Neural cell (in vitro differentiated cells): Measurements from ENCODE around the gene EIF5A. TPM values are rescaled to one million over a fixed set of nuclear protein-coding genes. Genes with fewer than 3 reads are reported as not detected.
A peak's percentile ranks its signal among the peaks of the same experiment; 100 is the strongest.

Experiments
- H2AFZ ChIP-seq: fragments of 200-600, 300-800 bp; sonication (generic), shearing (Covaris generic); 2 replicates; pipeline ENCODE4 v1.6.0; 2014; ENCODE audit warnings: low read depth, mild to moderate bottlenecking, antibody characterized with exemption, low read length, moderate library complexity
- H3F3A ChIP-seq: fragments of 200-600 bp; shearing (Covaris generic); 2 replicates; pipeline ENCODE4 v1.6.1; 2016; ENCODE audit warnings: mild to moderate bottlenecking, moderate library complexity, mixed read lengths, antibody characterized with exemption, low read length; ENCODE audit not compliant: insufficient read depth, poor library complexity, severe bottlenecking
- H3K27ac ChIP-seq: fragments of 200-600, 300-800 bp; sonication (generic), shearing (Covaris generic); 2 replicates; pipeline ENCODE4 v1.5.1; 2014; ENCODE audit warnings: mild to moderate bottlenecking, low read length, moderate library complexity
- H3K27me3 ChIP-seq: fragments of 300-800, 200-600 bp; sonication (generic), shearing (Covaris generic); 2 replicates; pipeline ENCODE4 v1.6.0; 2014; ENCODE audit warnings: mild to moderate bottlenecking, low read depth, low read length, moderate library complexity; ENCODE audit not compliant: insufficient read depth
- H3K36me3 ChIP-seq: fragments of 300-800, 200-600 bp; sonication (generic), shearing (Covaris generic); 2 replicates; pipeline ENCODE4 v1.5.1; 2014; ENCODE audit warnings: mild to moderate bottlenecking, antibody characterized with exemption, low read length, moderate library complexity; ENCODE audit not compliant: insufficient read depth
- H3K4me2 ChIP-seq: fragments of 300-800, 200-600 bp; sonication (generic), shearing (Covaris generic); 2 replicates; pipeline ENCODE4 v1.6.0; 2014; ENCODE audit warnings: mild to moderate bottlenecking, low read length
- H3K4me3 ChIP-seq: fragments of 300-800, 200-600 bp; sonication (generic), shearing (Covaris generic); 2 replicates; pipeline ENCODE4 v1.5.1; 2014; ENCODE audit warnings: mild to moderate bottlenecking, low read length, moderate library complexity
- H3K79me2 ChIP-seq: fragments of 200-600 bp; shearing (Covaris generic); replicated peaks from 2 replicates; pipeline ENCODE4 v1.6.0; 2014; ENCODE audit warnings: mild to moderate bottlenecking, low read length, moderate library complexity; ENCODE audit not compliant: insufficient read depth
- H3K9ac ChIP-seq: fragments of 300-800, 200-600 bp; sonication (generic), shearing (Covaris generic); 2 replicates; pipeline ENCODE4 v1.6.1; 2016; ENCODE audit warnings: mild to moderate bottlenecking, low read length, mixed read lengths
- H3K9me2 ChIP-seq: fragments of 200-600 bp; shearing (Covaris generic); 2 replicates; pipeline ENCODE4 v1.6.1; 2016; ENCODE audit warnings: mild to moderate bottlenecking, low read length, mixed read lengths; ENCODE audit not compliant: insufficient read depth
- H3K9me3 ChIP-seq: fragments of 200-600, 300-800 bp; sonication (generic), shearing (Covaris generic); 2 replicates; pipeline ENCODE4 v1.6.1; 2016; ENCODE audit warnings: mild to moderate bottlenecking, mixed run types, low read length, moderate library complexity, mixed read lengths
- H4K20me1 ChIP-seq: fragments of 200-600 bp; shearing (Covaris generic); 2 replicates; pipeline ENCODE4 v1.6.1; 2016; ENCODE audit warnings: mild to moderate bottlenecking, mixed run types; ENCODE audit not compliant: insufficient read depth
- CTCF ChIP-seq: fragments of 450-650 bp; IDR thresholded peaks from 2 replicates; pipeline ENCODE4 v1.5.1; 2014; ENCODE audit warnings: antibody characterized with exemption, mild to moderate bottlenecking, moderate library complexity; ENCODE audit not compliant: poor library complexity, severe bottlenecking
- EP300 ChIP-seq: fragments of 450-650 bp; conservative IDR thresholded peaks from 2 replicates; pipeline ENCODE4 v1.6.1; 2014; ENCODE audit warnings: antibody characterized with exemption, mild to moderate bottlenecking, moderate library complexity; ENCODE audit not compliant: poor library complexity, severe bottlenecking
- EZH2 ChIP-seq: fragments of 200-600, 300-800 bp; shearing (Covaris generic), sonication (generic); IDR thresholded peaks from 2 replicates; pipeline ENCODE4 v1.6.1; 2014; ENCODE audit warnings: antibody characterized with exemption, low read length, borderline replicate concordance, mild to moderate bottlenecking; ENCODE audit not compliant: insufficient read depth, poor library complexity, severe bottlenecking
- MXI1 ChIP-seq: fragments of 450-650 bp; conservative IDR thresholded peaks from 2 replicates; pipeline ENCODE4 v1.6.1; 2014; ENCODE audit warnings: antibody characterized with exemption, mild to moderate bottlenecking; ENCODE audit not compliant: poor library complexity, severe bottlenecking
- POLR2AphosphoS5 ChIP-seq: IDR thresholded peaks from 2 replicates; pipeline ENCODE4 v1.6.1; 2012
- RAD21 ChIP-seq: fragments of 450-650 bp; conservative IDR thresholded peaks from 2 replicates; pipeline ENCODE4 v1.6.1; 2014; ENCODE audit warnings: antibody characterized with exemption, mild to moderate bottlenecking, moderate library complexity
- REST ChIP-seq: IDR thresholded peaks from 2 replicates; pipeline ENCODE4 v1.6.1; 2012; ENCODE audit warnings: borderline replicate concordance
- SMC3 ChIP-seq: fragments of 450-650 bp; conservative IDR thresholded peaks from 2 replicates; pipeline ENCODE4 v1.6.1; 2014; ENCODE audit warnings: antibody characterized with exemption, mild to moderate bottlenecking, moderate library complexity; ENCODE audit not compliant: poor library complexity
- TAF1 ChIP-seq: IDR thresholded peaks from 2 replicates; pipeline ENCODE4 v1.6.1; 2012; ENCODE audit warnings: low read depth
- polyA plus RNA-seq: library from polyadenylated mRNA; depleted of rRNA; stranded (reverse); fragments of >200 nt; gene quantifications from 2 replicates; pipeline ENCODE4 v1.2.3, GENCODE V29; 2014

Gene EIF5A
- polyA plus RNA-seq, 1 donor from 2014 or later: 164 TPM

- Histone ChIP-seq H3K27ac (peak overlapping the region; percentile 93), H3K4me3 (peak overlapping the region; percentile 92), H3K9ac (peak overlapping the region; percentile 81), H3K79me2 (peaks cover 9% of the 10 kb centered on the region), H2AFZ (no peak overlapping the region), H3K9me3 (no peaks in the 10 kb centered on the region), H3F3A (no peaks in the 10 kb centered on the region), H3K36me3 (no peaks in the 10 kb centered on the region), H3K9me2 (no peaks in the 10 kb centered on the region), H3K4me2 (peak overlapping the region; percentile 92), H4K20me1 (no peaks in the 10 kb centered on the region), H3K27me3 (no peaks in the 10 kb centered on the region)
- TF ChIP-seq SMC3 (no peak), EZH2 (no peak), EP300 (no peak), RAD21 (no peak), CTCF (no peak), POLR2AphosphoS5 (no peak), TAF1 (no peak)
Observed at GRCh38 chr17:7328009-7328408, 20.6 kb downstream of the EIF5A start.

GRCh38 chr17:7328840-7329373 is 21.5 kb downstream of the EIF5A start, which contains the start of gene NEURL4:
Gene NEURL4 (minus strand): TSS chr17:7329335. CDS start chr17:7329312, 23 bp downstream.
- peaks cover 9% of the 10 kb centered on the region for H3K79me2 ChIP-seq
- no peaks in the 10 kb centered on the region for H3K9me2 ChIP-seq

More at GRCh38 chr17:7328840-7329373, 21.5 kb downstream of the EIF5A start, which contains the start of gene NEURL4:
- Histone ChIP-seq H3K4me3 (peak within 1 kb of the TSS; percentile 92), H3K9ac (peak within 1 kb of the TSS; percentile 81), H3K9me3 (no peaks in the 10 kb centered on the region), H2AFZ (peak within 1 kb of the TSS; percentile 61), H3K36me3 (no peaks in the 10 kb centered on the region), H3K27ac (peak within 1 kb of the TSS; percentile 93), H3K4me2 (peak within 1 kb of the TSS; percentile 92), H4K20me1 (no peaks in the 10 kb centered on the region), H3F3A (no peaks in the 10 kb centered on the region), H3K27me3 (no peaks in the 10 kb centered on the region)
- TF ChIP-seq RAD21 (peak; percentile 22), POLR2AphosphoS5 (no peak), TAF1 (no peak), SMC3 (peak; percentile 26), EP300 (no peak), REST (peak; percentile 40), EZH2 (no peak), MXI1 (no peak), CTCF (peak; percentile 36)
